IMR-90 (cell line): ENCODE data around the gene CASKIN1. TPM values are rescaled to one million over a fixed set of nuclear protein-coding genes. Genes with fewer than 3 reads are reported as not detected.
A peak's percentile ranks its signal among the peaks of the same experiment; 100 is the strongest.

Experiments used
- ATAC-seq: fragments of 200-7000 bp; cut with Tn5 transposase; 2 replicates; pipeline ENCODE4 v1.9.1; 2020; ENCODE audit warnings: low read depth, mild to moderate bottlenecking, moderate library complexity
- BruUV-seq: library from RNA; stranded (reverse); fragments of 400-500 nt; replicated peaks from 2 replicates; lab custom pipeline; 2021; lab: Mats Ljungman, UMichigan
- CTCF ChIA-PET: fragments of 300-600 bp; formaldehyde crosslinking; extraction: SDS; loops from one replicate; lab custom pipeline; 2021; ENCODE audit warnings: antibody characterized with exemption; lab: Yijun Ruan, JAX
- POLR2A ChIA-PET: fragments of 300-600 bp; sonication (Branson Sonifier 250); formaldehyde crosslinking; loops from one replicate; lab custom pipeline; 2022; ENCODE audit warnings: antibody characterized with exemption; ENCODE audit not compliant: unreplicated experiment; lab: Charles Lee
- DNase-seq: peaks from one replicate; pipeline ENCODE4 v3.0.0; 2013
- H2AFZ ChIP-seq: replicated peaks from 2 replicates; pipeline ENCODE3; 2013; ENCODE audit warnings: low read length, mild to moderate bottlenecking; ENCODE audit not compliant: poor library complexity
- H2AK5ac ChIP-seq: 2 replicates; pipeline ENCODE4 v1.6.1; 2013; ENCODE audit warnings: low read depth, low read length, inconsistent platforms
- H2AK9ac ChIP-seq: replicated peaks from 2 replicates; pipeline ENCODE3; 2013; ENCODE audit warnings: mild to moderate bottlenecking, low read depth, low read length, moderate library complexity; ENCODE audit not compliant: poor library complexity
- H2BK120ac ChIP-seq: 2 replicates; pipeline ENCODE4 v1.6.1; 2013; ENCODE audit warnings: low read depth, low read length, inconsistent platforms
- H2BK15ac ChIP-seq: 3 replicates; pipeline ENCODE4 v1.6.1; 2013; ENCODE audit warnings: low read depth, low read length, inconsistent platforms
- H2BK20ac ChIP-seq: 2 replicates; pipeline ENCODE4 v1.6.1; 2013; ENCODE audit warnings: low read depth, mild to moderate bottlenecking, inconsistent platforms, low read length, moderate library complexity
- H2BK5ac ChIP-seq: 2 replicates; pipeline ENCODE4 v1.6.1; 2013; ENCODE audit warnings: mild to moderate bottlenecking, low read depth, low read length, inconsistent platforms; ENCODE audit not compliant: poor library complexity, severe bottlenecking
- H3K14ac ChIP-seq: replicated peaks from 2 replicates; pipeline ENCODE4 v1.6.1; 2013; ENCODE audit warnings: low read depth, low read length, inconsistent platforms
- H3K18ac ChIP-seq: 2 replicates; pipeline ENCODE4 v1.6.1; 2013; ENCODE audit warnings: low read depth, low read length, control low read depth
- H3K23ac ChIP-seq: 2 replicates; pipeline ENCODE4 v1.6.1; 2013; ENCODE audit warnings: low read depth, low read length, inconsistent platforms
- H3K27ac ChIP-seq: 2 replicates; pipeline ENCODE4 v1.5.1; 2013; ENCODE audit warnings: mild to moderate bottlenecking, control low read depth, low read length; ENCODE audit not compliant: insufficient read depth
- H3K27me3 ChIP-seq: 2 replicates; pipeline ENCODE4 v1.6.1; 2013; ENCODE audit warnings: low read length; ENCODE audit not compliant: control insufficient read depth, insufficient read depth
- H3K36me3 ChIP-seq: 2 replicates; pipeline ENCODE4 v1.6.1; 2013; ENCODE audit warnings: low read length, mixed read lengths; ENCODE audit not compliant: control insufficient read depth, insufficient read depth
- H3K4ac ChIP-seq: 2 replicates; pipeline ENCODE4 v1.6.1; 2013; ENCODE audit warnings: low read depth, low read length, inconsistent platforms
- H3K4me1 ChIP-seq: 2 replicates; pipeline ENCODE4 v1.6.1; 2013; ENCODE audit warnings: low read length, mixed read lengths; ENCODE audit not compliant: control insufficient read depth, insufficient read depth
- H3K4me2 ChIP-seq: 2 replicates; pipeline ENCODE4 v1.6.1; 2013; ENCODE audit warnings: low read depth, mild to moderate bottlenecking, control low read depth, low read length, moderate library complexity
- H3K4me3 ChIP-seq: 2 replicates; pipeline ENCODE4 v1.5.1; 2013; ENCODE audit warnings: low read depth, mild to moderate bottlenecking, control low read depth, low read length, moderate library complexity; ENCODE audit not compliant: insufficient read depth
- H3K56ac ChIP-seq: 2 replicates; pipeline ENCODE4 v1.6.1; 2013; ENCODE audit warnings: low read length, inconsistent platforms; ENCODE audit not compliant: insufficient read depth; ENCODE audit errors: extremely low read depth
- H3K79me1 ChIP-seq, 2 experiments: 2 replicates each; pipeline ENCODE4 v1.6.1; 2013; ENCODE audit warnings: low read length in 2 of 2, inconsistent platforms in 1 of 2, low read depth in 1 of 2
- H3K9ac ChIP-seq: 2 replicates; pipeline ENCODE4 v1.6.1; 2013; ENCODE audit warnings: low read depth, low read length, control low read depth
- H3K9me1 ChIP-seq: 2 replicates; pipeline ENCODE4 v1.6.1; 2013; ENCODE audit warnings: low read length, inconsistent platforms; ENCODE audit not compliant: insufficient read depth
- H3K9me3 ChIP-seq: 2 replicates; pipeline ENCODE4 v1.6.1; 2013; ENCODE audit warnings: low read length; ENCODE audit not compliant: control insufficient read depth, insufficient read depth
- H4K20me1 ChIP-seq: 2 replicates; pipeline ENCODE4 v1.6.1; 2013; ENCODE audit warnings: low read length, inconsistent platforms; ENCODE audit not compliant: insufficient read depth
- H4K5ac ChIP-seq: 2 replicates; pipeline ENCODE4 v1.6.1; 2013; ENCODE audit warnings: mild to moderate bottlenecking, low read depth, low read length, control low read depth
- H4K8ac ChIP-seq, 2 experiments: 2 replicates each; pipeline ENCODE4 v1.6.1; 2013; ENCODE audit warnings: low read depth in 2 of 2, low read length in 2 of 2, control low read depth in 1 of 2, inconsistent platforms in 1 of 2
- H4K91ac ChIP-seq: 2 replicates; pipeline ENCODE4 v1.6.1; 2013; ENCODE audit warnings: low read depth, low read length, inconsistent platforms; ENCODE audit not compliant: insufficient read depth
- BHLHE40 ChIP-seq: fragments of 150-350 bp; IDR thresholded peaks from 2 replicates; pipeline ENCODE4 v1.6.1; 2016; ENCODE audit warnings: mild to moderate bottlenecking, low read depth, low read length
- CEBPB ChIP-seq: IDR thresholded peaks from 2 replicates; pipeline ENCODE4 v1.6.1; 2012; ENCODE audit warnings: low read depth, low read length, improper control_type of control experiment
- CHD1 ChIP-seq: IDR thresholded peaks from 2 replicates; pipeline ENCODE4 v1.6.1; 2012; ENCODE audit warnings: low read depth, low read length, improper control_type of control experiment
- FOS ChIP-seq: fragments of 150-350 bp; IDR thresholded peaks from 2 replicates; pipeline ENCODE4 v1.6.1; 2016; ENCODE audit warnings: low read depth, low read length
- MAFK ChIP-seq: IDR thresholded peaks from 2 replicates; pipeline ENCODE4 v1.6.1; 2012; ENCODE audit warnings: low read depth, low read length, improper control_type of control experiment
- MXI1 ChIP-seq: IDR thresholded peaks from 2 replicates; pipeline ENCODE4 v1.6.1; 2012; ENCODE audit warnings: low read depth, mild to moderate bottlenecking, low read length, moderate library complexity, borderline replicate concordance
- NFE2L2 ChIP-seq: fragments of 150-350 bp; IDR thresholded peaks from 2 replicates; pipeline ENCODE4 v1.6.1; 2016; ENCODE audit warnings: low read depth, mild to moderate bottlenecking, low read length
- POLR2A ChIP-seq: IDR thresholded peaks from 2 replicates; pipeline ENCODE4 v1.6.1; 2012; ENCODE audit warnings: mild to moderate bottlenecking, low read depth, low read length
- RCOR1 ChIP-seq: IDR thresholded peaks from 2 replicates; pipeline ENCODE4 v1.6.1; 2012; ENCODE audit warnings: mild to moderate bottlenecking, low read length, improper control_type of control experiment; ENCODE audit not compliant: insufficient replicate concordance
- RFX5 ChIP-seq: IDR thresholded peaks from 2 replicates; pipeline ENCODE4 v1.8.0; 2012; ENCODE audit warnings: low read depth, mild to moderate bottlenecking, low read length, moderate library complexity
- WGBS, 2 experiments: methylation state at CpG; one replicate each; pipeline versions ENCODE4 v1.1.5 to v1.1.7; 2013; ENCODE audit warnings: missing lambda C conversion rate in 2 of 2; ENCODE audit not compliant: insufficient read length in 1 of 2; ENCODE audit errors: extremely low coverage in 2 of 2; 5-methylcytosine and 5-hydroxymethylcytosine counted together
- dilution Hi-C: fragments of 300-500 bp; cut with HindIII; formaldehyde crosslinking; loops from one replicate; pipeline ENCODE4 v1.14.3; 2018; ENCODE audit warnings: low sequenced_read_pairs; ENCODE audit not compliant: unreplicated experiment
- in situ Hi-C: fragments of 300-500 bp; cut with MboI; formaldehyde crosslinking; loops from 3 replicates; pipeline ENCODE4 v1.14.3; 2019; ENCODE audit warnings: low sequenced_read_pairs, inconsistent platforms, mixed read lengths
- intact Hi-C: fragments of 100-400 bp; cut with micrococcal nuclease; formaldehyde crosslinking; loops from 2 replicates; pipeline ENCODE4 v1.10.0; 2022
- polyA plus RNA-seq, 3 experiments: library from polyadenylated mRNA; depleted of rRNA; stranded (reverse); fragments of >200 nt; gene quantifications; 2 replicates each; pipeline ENCODE4 v1.2.3, GENCODE V29; 2012; ENCODE audit warnings: low replicate concordance in 1 of 3
- total RNA-seq: library from RNA; depleted of rRNA; stranded (reverse); fragments of >200 nt; gene quantifications from 2 replicates; pipeline ENCODE4 v1.2.3, GENCODE V29; 2012
- TF ChIP-seq, protein P1 (sequence below): fragments of 150-350 bp; IDR thresholded peaks from 2 replicates; pipeline ENCODE4 v1.6.1; 2017; ENCODE audit warnings: mild to moderate bottlenecking, antibody characterized with exemption, low read length, low read depth
- TF ChIP-seq, protein P2 (sequence below): fragments of 150-350 bp; IDR thresholded peaks from 2 replicates; pipeline ENCODE4 v1.6.1; 2016; ENCODE audit warnings: low read depth, mild to moderate bottlenecking, low read length, moderate library complexity, borderline replicate concordance
- TF ChIP-seq, protein P3 (sequence below): conservative IDR thresholded peaks from 2 replicates; pipeline ENCODE4 v1.5.1; 2012; ENCODE audit warnings: mild to moderate bottlenecking, low read depth, low read length, improper control_type of control experiment

Gene CASKIN1
- total and polyA plus RNA-seq, 2 of the 4 experiments (the other 2 are of a cell fraction) = 0.05 TPM; not detected in 1

DNA sequence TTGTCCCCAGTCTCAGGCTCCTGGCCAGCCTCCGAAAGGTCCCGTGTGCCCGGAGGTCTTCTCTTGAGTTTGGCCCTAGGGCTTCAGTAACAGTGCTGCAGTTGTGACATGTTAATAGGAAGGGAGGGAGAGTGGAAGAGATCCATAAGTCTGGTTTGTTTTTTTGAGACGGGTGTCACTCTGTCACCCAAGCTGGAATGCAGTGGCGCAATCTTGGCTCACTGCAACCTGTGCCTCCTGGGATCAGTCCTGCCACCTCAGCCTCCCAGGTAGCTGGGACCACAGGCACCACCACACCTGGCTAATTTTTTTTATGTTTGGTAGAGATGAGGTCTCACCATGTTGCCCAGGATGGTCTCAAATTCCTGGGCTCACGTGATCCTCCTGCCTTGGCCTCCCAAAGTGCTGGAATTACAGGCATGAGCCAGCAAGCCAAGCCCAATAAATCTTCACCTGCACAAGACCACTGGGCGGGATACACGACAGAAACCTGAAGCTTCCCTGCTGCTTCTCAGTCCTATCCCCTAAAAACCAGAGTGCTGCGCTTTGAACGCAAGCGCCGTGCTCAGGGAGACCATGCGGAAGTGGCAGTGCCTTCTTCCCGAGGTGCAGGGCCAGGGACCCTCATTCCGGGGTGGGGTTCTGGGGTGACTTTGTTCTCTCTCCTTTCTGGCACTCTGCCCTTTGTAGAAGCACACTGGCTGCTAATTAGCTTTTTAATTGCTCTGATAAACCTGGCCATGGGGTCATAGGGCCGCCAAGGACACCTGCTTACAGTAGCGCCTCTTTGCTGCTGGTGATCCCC, 29.9 kb downstream of the CASKIN1 start (continued):
- TF ChIP-seq CHD1 = no peak

DNA sequence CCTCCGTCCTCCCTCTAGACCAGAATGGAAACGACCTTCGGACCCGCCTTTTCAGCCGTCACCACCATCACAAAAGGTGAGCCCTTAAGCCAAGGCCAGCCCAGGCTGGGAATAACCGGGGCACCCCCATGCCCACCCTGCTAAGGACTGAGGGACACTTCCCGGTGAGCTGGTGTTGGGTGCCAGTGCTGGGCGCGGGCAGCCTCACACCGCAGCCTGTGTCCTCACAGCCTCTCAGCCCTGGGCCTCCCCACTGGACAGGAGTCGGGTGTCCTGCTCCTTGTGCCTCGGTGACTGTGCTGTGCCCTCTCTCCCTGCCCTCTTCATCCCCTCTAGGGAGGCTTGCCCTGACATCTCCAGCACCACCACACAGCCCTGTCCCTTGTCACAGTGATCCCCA, 30.5 kb downstream of the CASKIN1 start:
- Histone ChIP-seq H2BK15ac (no peak overlapping the region), H3K18ac (no peak overlapping the region), H2BK5ac (no peak overlapping the region), H3K9me1 (0 out of 2 replicates have a peak, but pooled peaks cover 2% of the 10 kb centered on the region), H3K56ac (no peak overlapping the region), H2BK120ac (no peak overlapping the region), H3K4me1 (peaks cover 5% of the 10 kb centered on the region; the same call in 1 of the 2 replicates), H3K36me3 (peaks cover 39% of the 10 kb centered on the region), H3K27ac (no peak overlapping the region), H4K20me1 (peaks cover 52% of the 10 kb centered on the region), H4K8ac (no peak overlapping the region), H3K27me3 (no peaks in the 10 kb centered on the region), H2BK20ac (no peak overlapping the region), H3K4me2 (no peak overlapping the region), H4K5ac (no peak overlapping the region), H3K4me3 (no peak overlapping the region), H3K14ac (no peak overlapping the region), H4K91ac (no peak overlapping the region), H2AK9ac (peak overlapping the region; percentile 42), H3K9ac (no peak overlapping the region), H2AFZ (no peak overlapping the region), H3K4ac (no peak overlapping the region), H3K9me3 (no peaks in the 10 kb centered on the region), H3K79me1 (peaks cover 0 to 37% of the 10 kb centered on the region in 2 experiments), H3K23ac (no peak overlapping the region), H2AK5ac (no peak overlapping the region)
- in situ Hi-C loops = no loop called here
- ChIA-PET CTCF (no interaction called here), POLR2A (no interaction called here)
- no TSS peak for BruUV-seq
- no peak for ATAC-seq
- no peak for DNase-seq
- intact Hi-C loops = no loop called here
- dilution Hi-C loops = no loop called here
- WGBS, 2 experiments = 100% methylated on average over 1 of the region's 12 CpGs; no CpG with 5 or more reads in 1 of the 2 experiments
- no peak for TF ChIP-seq FOS
- TF ChIP-seq MAFK = no peak
- no peak for TF ChIP-seq CEBPB
- no peak for TF ChIP-seq RFX5
- no peak for TF ChIP-seq RCOR1
- no peak for TF ChIP-seq POLR2A
- no peak for TF ChIP-seq BHLHE40
- no peak for TF ChIP-seq MXI1
- no peak for TF ChIP-seq CHD1
- no peak for TF ChIP-seq NFE2L2
- TF ChIP-seq, protein P1, sequence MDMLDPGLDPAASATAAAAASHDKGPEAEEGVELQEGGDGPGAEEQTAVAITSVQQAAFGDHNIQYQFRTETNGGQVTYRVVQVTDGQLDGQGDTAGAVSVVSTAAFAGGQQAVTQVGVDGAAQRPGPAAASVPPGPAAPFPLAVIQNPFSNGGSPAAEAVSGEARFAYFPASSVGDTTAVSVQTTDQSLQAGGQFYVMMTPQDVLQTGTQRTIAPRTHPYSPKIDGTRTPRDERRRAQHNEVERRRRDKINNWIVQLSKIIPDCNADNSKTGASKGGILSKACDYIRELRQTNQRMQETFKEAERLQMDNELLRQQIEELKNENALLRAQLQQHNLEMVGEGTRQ = no peak
- TF ChIP-seq, protein P2, sequence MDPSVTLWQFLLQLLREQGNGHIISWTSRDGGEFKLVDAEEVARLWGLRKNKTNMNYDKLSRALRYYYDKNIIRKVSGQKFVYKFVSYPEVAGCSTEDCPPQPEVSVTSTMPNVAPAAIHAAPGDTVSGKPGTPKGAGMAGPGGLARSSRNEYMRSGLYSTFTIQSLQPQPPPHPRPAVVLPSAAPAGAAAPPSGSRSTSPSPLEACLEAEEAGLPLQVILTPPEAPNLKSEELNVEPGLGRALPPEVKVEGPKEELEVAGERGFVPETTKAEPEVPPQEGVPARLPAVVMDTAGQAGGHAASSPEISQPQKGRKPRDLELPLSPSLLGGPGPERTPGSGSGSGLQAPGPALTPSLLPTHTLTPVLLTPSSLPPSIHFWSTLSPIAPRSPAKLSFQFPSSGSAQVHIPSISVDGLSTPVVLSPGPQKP = no peak
- TF ChIP-seq, protein P3, sequence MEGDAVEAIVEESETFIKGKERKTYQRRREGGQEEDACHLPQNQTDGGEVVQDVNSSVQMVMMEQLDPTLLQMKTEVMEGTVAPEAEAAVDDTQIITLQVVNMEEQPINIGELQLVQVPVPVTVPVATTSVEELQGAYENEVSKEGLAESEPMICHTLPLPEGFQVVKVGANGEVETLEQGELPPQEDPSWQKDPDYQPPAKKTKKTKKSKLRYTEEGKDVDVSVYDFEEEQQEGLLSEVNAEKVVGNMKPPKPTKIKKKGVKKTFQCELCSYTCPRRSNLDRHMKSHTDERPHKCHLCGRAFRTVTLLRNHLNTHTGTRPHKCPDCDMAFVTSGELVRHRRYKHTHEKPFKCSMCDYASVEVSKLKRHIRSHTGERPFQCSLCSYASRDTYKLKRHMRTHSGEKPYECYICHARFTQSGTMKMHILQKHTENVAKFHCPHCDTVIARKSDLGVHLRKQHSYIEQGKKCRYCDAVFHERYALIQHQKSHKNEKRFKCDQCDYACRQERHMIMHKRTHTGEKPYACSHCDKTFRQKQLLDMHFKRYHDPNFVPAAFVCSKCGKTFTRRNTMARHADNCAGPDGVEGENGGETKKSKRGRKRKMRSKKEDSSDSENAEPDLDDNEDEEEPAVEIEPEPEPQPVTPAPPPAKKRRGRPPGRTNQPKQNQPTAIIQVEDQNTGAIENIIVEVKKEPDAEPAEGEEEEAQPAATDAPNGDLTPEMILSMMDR = no peak
